H1 (cell line): Measurements from ENCODE around the gene RBM6. TPM values are rescaled to one million over a fixed set of nuclear protein-coding genes. Genes with fewer than 3 reads are reported as not detected.

Experiments
- MAFK ChIP-seq: IDR thresholded peaks from 2 replicates; pipeline ENCODE4 v1.6.1; 2012; ENCODE audit warnings: low read depth, mild to moderate bottlenecking, improper control_type of control experiment, low read length
- POLR2AphosphoS5 ChIP-seq: IDR thresholded peaks from 2 replicates; pipeline ENCODE4 v1.6.1; 2011; ENCODE audit warnings: low read depth, low read length
- RAD21 ChIP-seq, 2 experiments: IDR thresholded peaks in 1 of 2; conservative IDR thresholded peaks in 1 of 2; 2 replicates each; pipeline ENCODE4 v1.6.1; 2011; ENCODE audit warnings: low read depth in 2 of 2, low read length in 2 of 2, improper control_type of control experiment in 1 of 2, inconsistent platforms in 1 of 2, mild to moderate bottlenecking in 1 of 2, moderate library complexity in 1 of 2
- YY1 ChIP-seq: IDR thresholded peaks from 2 replicates; pipeline ENCODE4 v1.6.1; 2011; ENCODE audit warnings: low read depth, mild to moderate bottlenecking, low read length
- ZNF274 ChIP-seq: IDR thresholded peaks from 2 replicates; pipeline ENCODE4 v1.7.0; 2012; ENCODE audit warnings: low read length, borderline replicate concordance; ENCODE audit errors: extremely low read depth
- polyA plus RNA-seq, 7 experiments: library from polyadenylated mRNA; depleted of rRNA in 3 of 7; stranded (reverse) in 5 of 7; unstranded in 2 of 7; fragments of >200 nt in 5 of 7; fragments of 200-250 nt in 2 of 7; gene quantifications; 1 replicate in 5 of 7; 2 replicates in 1 of 7; 4 replicates in 1 of 7; pipeline versions ENCODE4 v1.2.1 to v1.2.3, GENCODE V29; 2011 to 2013; ENCODE audit warnings: missing spikeins in 2 of 7, mixed read lengths in 2 of 7
- total RNA-seq: library from RNA; stranded (reverse); fragmentation: NEBNext Ultra II Directional; extraction: Animal tissue kit (Norgen Biotek cat#: 25700); gene quantifications from 2 replicates; pipeline ENCODE4 v1.2.1, GENCODE V29; 2021
- TF ChIP-seq, protein P1 (sequence below): IDR thresholded peaks from 2 replicates; pipeline ENCODE4 v1.6.1; 2012; ENCODE audit warnings: inconsistent platforms
- TF ChIP-seq, protein P2 (sequence below): fragments of 300-600 bp; sonication (generic); IDR thresholded peaks from 2 replicates; pipeline ENCODE4 v1.7.1; 2012; ENCODE audit warnings: low read length, moderate library complexity, mild to moderate bottlenecking, inconsistent platforms; ENCODE audit not compliant: insufficient replicate concordance

The RBM6 gene
- total and polyA plus RNA-seq, 2 of the 8 experiments (the other 6 are each of a cell fraction or from before 2014, with no cell fraction given): 30.6 to 80.1 TPM

DNA sequence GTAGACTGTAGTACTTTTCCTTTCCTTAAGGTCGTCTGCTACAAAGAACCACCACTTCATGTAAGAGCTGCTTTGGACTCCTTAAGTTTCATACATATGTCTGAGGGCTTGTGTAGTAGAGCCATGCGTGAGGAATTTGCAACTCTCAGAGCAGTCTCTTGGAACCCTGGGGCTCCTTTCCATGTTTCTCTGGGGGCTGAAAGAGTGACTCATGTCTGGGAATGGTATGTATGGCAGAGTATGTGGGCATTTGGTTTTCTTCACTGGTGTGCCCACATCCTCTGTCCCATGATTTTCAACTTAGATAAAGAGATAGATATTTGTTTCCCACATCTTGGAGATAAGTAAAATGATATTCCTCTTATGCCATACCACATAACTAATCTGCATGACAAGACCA is 128.2 kb downstream of the RBM6 start (continued):
- TF ChIP-seq YY1 (no peak), RAD21 (IDR thresholded peaks at IDR 0.05 in 1 of 2, conservative IDR thresholded peaks at IDR 0.05 in 1 of 2; ENCODE audit: low read depth in 2 of 2, low read length in 2 of 2) (no peak), ZNF274 (no peak), MAFK (no peak), POLR2AphosphoS5 (no peak)
- TF ChIP-seq, protein P1, sequence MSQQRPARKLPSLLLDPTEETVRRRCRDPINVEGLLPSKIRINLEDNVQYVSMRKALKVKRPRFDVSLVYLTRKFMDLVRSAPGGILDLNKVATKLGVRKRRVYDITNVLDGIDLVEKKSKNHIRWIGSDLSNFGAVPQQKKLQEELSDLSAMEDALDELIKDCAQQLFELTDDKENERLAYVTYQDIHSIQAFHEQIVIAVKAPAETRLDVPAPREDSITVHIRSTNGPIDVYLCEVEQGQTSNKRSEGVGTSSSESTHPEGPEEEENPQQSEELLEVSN: no peak
- TF ChIP-seq, protein P2, sequence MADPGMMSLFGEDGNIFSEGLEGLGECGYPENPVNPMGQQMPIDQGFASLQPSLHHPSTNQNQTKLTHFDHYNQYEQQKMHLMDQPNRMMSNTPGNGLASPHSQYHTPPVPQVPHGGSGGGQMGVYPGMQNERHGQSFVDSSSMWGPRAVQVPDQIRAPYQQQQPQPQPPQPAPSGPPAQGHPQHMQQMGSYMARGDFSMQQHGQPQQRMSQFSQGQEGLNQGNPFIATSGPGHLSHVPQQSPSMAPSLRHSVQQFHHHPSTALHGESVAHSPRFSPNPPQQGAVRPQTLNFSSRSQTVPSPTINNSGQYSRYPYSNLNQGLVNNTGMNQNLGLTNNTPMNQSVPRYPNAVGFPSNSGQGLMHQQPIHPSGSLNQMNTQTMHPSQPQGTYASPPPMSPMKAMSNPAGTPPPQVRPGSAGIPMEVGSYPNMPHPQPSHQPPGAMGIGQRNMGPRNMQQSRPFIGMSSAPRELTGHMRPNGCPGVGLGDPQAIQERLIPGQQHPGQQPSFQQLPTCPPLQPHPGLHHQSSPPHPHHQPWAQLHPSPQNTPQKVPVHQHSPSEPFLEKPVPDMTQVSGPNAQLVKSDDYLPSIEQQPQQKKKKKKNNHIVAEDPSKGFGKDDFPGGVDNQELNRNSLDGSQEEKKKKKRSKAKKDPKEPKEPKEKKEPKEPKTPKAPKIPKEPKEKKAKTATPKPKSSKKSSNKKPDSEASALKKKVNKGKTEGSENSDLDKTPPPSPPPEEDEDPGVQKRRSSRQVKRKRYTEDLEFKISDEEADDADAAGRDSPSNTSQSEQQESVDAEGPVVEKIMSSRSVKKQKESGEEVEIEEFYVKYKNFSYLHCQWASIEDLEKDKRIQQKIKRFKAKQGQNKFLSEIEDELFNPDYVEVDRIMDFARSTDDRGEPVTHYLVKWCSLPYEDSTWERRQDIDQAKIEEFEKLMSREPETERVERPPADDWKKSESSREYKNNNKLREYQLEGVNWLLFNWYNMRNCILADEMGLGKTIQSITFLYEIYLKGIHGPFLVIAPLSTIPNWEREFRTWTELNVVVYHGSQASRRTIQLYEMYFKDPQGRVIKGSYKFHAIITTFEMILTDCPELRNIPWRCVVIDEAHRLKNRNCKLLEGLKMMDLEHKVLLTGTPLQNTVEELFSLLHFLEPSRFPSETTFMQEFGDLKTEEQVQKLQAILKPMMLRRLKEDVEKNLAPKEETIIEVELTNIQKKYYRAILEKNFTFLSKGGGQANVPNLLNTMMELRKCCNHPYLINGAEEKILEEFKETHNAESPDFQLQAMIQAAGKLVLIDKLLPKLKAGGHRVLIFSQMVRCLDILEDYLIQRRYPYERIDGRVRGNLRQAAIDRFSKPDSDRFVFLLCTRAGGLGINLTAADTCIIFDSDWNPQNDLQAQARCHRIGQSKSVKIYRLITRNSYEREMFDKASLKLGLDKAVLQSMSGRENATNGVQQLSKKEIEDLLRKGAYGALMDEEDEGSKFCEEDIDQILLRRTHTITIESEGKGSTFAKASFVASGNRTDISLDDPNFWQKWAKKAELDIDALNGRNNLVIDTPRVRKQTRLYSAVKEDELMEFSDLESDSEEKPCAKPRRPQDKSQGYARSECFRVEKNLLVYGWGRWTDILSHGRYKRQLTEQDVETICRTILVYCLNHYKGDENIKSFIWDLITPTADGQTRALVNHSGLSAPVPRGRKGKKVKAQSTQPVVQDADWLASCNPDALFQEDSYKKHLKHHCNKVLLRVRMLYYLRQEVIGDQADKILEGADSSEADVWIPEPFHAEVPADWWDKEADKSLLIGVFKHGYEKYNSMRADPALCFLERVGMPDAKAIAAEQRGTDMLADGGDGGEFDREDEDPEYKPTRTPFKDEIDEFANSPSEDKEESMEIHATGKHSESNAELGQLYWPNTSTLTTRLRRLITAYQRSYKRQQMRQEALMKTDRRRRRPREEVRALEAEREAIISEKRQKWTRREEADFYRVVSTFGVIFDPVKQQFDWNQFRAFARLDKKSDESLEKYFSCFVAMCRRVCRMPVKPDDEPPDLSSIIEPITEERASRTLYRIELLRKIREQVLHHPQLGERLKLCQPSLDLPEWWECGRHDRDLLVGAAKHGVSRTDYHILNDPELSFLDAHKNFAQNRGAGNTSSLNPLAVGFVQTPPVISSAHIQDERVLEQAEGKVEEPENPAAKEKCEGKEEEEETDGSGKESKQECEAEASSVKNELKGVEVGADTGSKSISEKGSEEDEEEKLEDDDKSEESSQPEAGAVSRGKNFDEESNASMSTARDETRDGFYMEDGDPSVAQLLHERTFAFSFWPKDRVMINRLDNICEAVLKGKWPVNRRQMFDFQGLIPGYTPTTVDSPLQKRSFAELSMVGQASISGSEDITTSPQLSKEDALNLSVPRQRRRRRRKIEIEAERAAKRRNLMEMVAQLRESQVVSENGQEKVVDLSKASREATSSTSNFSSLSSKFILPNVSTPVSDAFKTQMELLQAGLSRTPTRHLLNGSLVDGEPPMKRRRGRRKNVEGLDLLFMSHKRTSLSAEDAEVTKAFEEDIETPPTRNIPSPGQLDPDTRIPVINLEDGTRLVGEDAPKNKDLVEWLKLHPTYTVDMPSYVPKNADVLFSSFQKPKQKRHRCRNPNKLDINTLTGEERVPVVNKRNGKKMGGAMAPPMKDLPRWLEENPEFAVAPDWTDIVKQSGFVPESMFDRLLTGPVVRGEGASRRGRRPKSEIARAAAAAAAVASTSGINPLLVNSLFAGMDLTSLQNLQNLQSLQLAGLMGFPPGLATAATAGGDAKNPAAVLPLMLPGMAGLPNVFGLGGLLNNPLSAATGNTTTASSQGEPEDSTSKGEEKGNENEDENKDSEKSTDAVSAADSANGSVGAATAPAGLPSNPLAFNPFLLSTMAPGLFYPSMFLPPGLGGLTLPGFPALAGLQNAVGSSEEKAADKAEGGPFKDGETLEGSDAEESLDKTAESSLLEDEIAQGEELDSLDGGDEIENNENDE: no peak
